IMR-90 (cell line): ENCODE results near the gene BRME1. TPM values are rescaled to one million over a fixed set of nuclear protein-coding genes. Genes with fewer than 3 reads are reported as not detected.

ENCODE experiments used
- ATAC-seq: fragments of 200-7000 bp; cut with Tn5 transposase; 2 replicates; pipeline ENCODE4 v1.9.1; 2020; ENCODE audit warnings: low read depth, mild to moderate bottlenecking, moderate library complexity
- BruUV-seq: library from RNA; stranded (reverse); fragments of 400-500 nt; replicated peaks from 2 replicates; lab custom pipeline; 2021; lab: Mats Ljungman, UMichigan
- CTCF ChIA-PET: fragments of 300-600 bp; formaldehyde crosslinking; extraction: SDS; loops from one replicate; lab custom pipeline; 2021; ENCODE audit warnings: antibody characterized with exemption; lab: Yijun Ruan, JAX
- POLR2A ChIA-PET: fragments of 300-600 bp; sonication (Branson Sonifier 250); formaldehyde crosslinking; loops from one replicate; lab custom pipeline; 2022; ENCODE audit warnings: antibody characterized with exemption; ENCODE audit not compliant: unreplicated experiment; lab: Charles Lee
- DNase-seq: peaks from one replicate; pipeline ENCODE4 v3.0.0; 2013
- H2AFZ ChIP-seq: replicated peaks from 2 replicates; pipeline ENCODE3; 2013; ENCODE audit warnings: low read length, mild to moderate bottlenecking; ENCODE audit not compliant: poor library complexity
- H2AK5ac ChIP-seq: 2 replicates; pipeline ENCODE4 v1.6.1; 2013; ENCODE audit warnings: low read depth, low read length, inconsistent platforms
- H2AK9ac ChIP-seq: replicated peaks from 2 replicates; pipeline ENCODE3; 2013; ENCODE audit warnings: mild to moderate bottlenecking, low read depth, low read length, moderate library complexity; ENCODE audit not compliant: poor library complexity
- H2BK120ac ChIP-seq: 2 replicates; pipeline ENCODE4 v1.6.1; 2013; ENCODE audit warnings: low read depth, low read length, inconsistent platforms
- H2BK15ac ChIP-seq: 3 replicates; pipeline ENCODE4 v1.6.1; 2013; ENCODE audit warnings: low read depth, low read length, inconsistent platforms
- H2BK20ac ChIP-seq: 2 replicates; pipeline ENCODE4 v1.6.1; 2013; ENCODE audit warnings: low read depth, mild to moderate bottlenecking, inconsistent platforms, low read length, moderate library complexity
- H2BK5ac ChIP-seq: 2 replicates; pipeline ENCODE4 v1.6.1; 2013; ENCODE audit warnings: mild to moderate bottlenecking, low read depth, low read length, inconsistent platforms; ENCODE audit not compliant: poor library complexity, severe bottlenecking
- H3K14ac ChIP-seq: replicated peaks from 2 replicates; pipeline ENCODE4 v1.6.1; 2013; ENCODE audit warnings: low read depth, low read length, inconsistent platforms
- H3K18ac ChIP-seq: 2 replicates; pipeline ENCODE4 v1.6.1; 2013; ENCODE audit warnings: low read depth, low read length, control low read depth
- H3K23ac ChIP-seq: 2 replicates; pipeline ENCODE4 v1.6.1; 2013; ENCODE audit warnings: low read depth, low read length, inconsistent platforms
- H3K27ac ChIP-seq: 2 replicates; pipeline ENCODE4 v1.5.1; 2013; ENCODE audit warnings: mild to moderate bottlenecking, control low read depth, low read length; ENCODE audit not compliant: insufficient read depth
- H3K27me3 ChIP-seq: 2 replicates; pipeline ENCODE4 v1.6.1; 2013; ENCODE audit warnings: low read length; ENCODE audit not compliant: control insufficient read depth, insufficient read depth
- H3K36me3 ChIP-seq: 2 replicates; pipeline ENCODE4 v1.6.1; 2013; ENCODE audit warnings: low read length, mixed read lengths; ENCODE audit not compliant: control insufficient read depth, insufficient read depth
- H3K4ac ChIP-seq: 2 replicates; pipeline ENCODE4 v1.6.1; 2013; ENCODE audit warnings: low read depth, low read length, inconsistent platforms
- H3K4me1 ChIP-seq: 2 replicates; pipeline ENCODE4 v1.6.1; 2013; ENCODE audit warnings: low read length, mixed read lengths; ENCODE audit not compliant: control insufficient read depth, insufficient read depth
- H3K4me2 ChIP-seq: 2 replicates; pipeline ENCODE4 v1.6.1; 2013; ENCODE audit warnings: low read depth, mild to moderate bottlenecking, control low read depth, low read length, moderate library complexity
- H3K4me3 ChIP-seq: 2 replicates; pipeline ENCODE4 v1.5.1; 2013; ENCODE audit warnings: low read depth, mild to moderate bottlenecking, control low read depth, low read length, moderate library complexity; ENCODE audit not compliant: insufficient read depth
- H3K56ac ChIP-seq: 2 replicates; pipeline ENCODE4 v1.6.1; 2013; ENCODE audit warnings: low read length, inconsistent platforms; ENCODE audit not compliant: insufficient read depth; ENCODE audit errors: extremely low read depth
- H3K79me1 ChIP-seq, 2 experiments: 2 replicates each; pipeline ENCODE4 v1.6.1; 2013; ENCODE audit warnings: low read length in 2 of 2, inconsistent platforms in 1 of 2, low read depth in 1 of 2
- H3K9ac ChIP-seq: 2 replicates; pipeline ENCODE4 v1.6.1; 2013; ENCODE audit warnings: low read depth, low read length, control low read depth
- H3K9me1 ChIP-seq: 2 replicates; pipeline ENCODE4 v1.6.1; 2013; ENCODE audit warnings: low read length, inconsistent platforms; ENCODE audit not compliant: insufficient read depth
- H3K9me3 ChIP-seq: 2 replicates; pipeline ENCODE4 v1.6.1; 2013; ENCODE audit warnings: low read length; ENCODE audit not compliant: control insufficient read depth, insufficient read depth
- H4K20me1 ChIP-seq: 2 replicates; pipeline ENCODE4 v1.6.1; 2013; ENCODE audit warnings: low read length, inconsistent platforms; ENCODE audit not compliant: insufficient read depth
- H4K5ac ChIP-seq: 2 replicates; pipeline ENCODE4 v1.6.1; 2013; ENCODE audit warnings: mild to moderate bottlenecking, low read depth, low read length, control low read depth
- H4K8ac ChIP-seq, 2 experiments: 2 replicates each; pipeline ENCODE4 v1.6.1; 2013; ENCODE audit warnings: low read depth in 2 of 2, low read length in 2 of 2, control low read depth in 1 of 2, inconsistent platforms in 1 of 2
- H4K91ac ChIP-seq: 2 replicates; pipeline ENCODE4 v1.6.1; 2013; ENCODE audit warnings: low read depth, low read length, inconsistent platforms; ENCODE audit not compliant: insufficient read depth
- BHLHE40 ChIP-seq: fragments of 150-350 bp; IDR thresholded peaks from 2 replicates; pipeline ENCODE4 v1.6.1; 2016; ENCODE audit warnings: mild to moderate bottlenecking, low read depth, low read length
- CEBPB ChIP-seq: IDR thresholded peaks from 2 replicates; pipeline ENCODE4 v1.6.1; 2012; ENCODE audit warnings: low read depth, low read length, improper control_type of control experiment
- CHD1 ChIP-seq: IDR thresholded peaks from 2 replicates; pipeline ENCODE4 v1.6.1; 2012; ENCODE audit warnings: low read depth, low read length, improper control_type of control experiment
- MAFK ChIP-seq: IDR thresholded peaks from 2 replicates; pipeline ENCODE4 v1.6.1; 2012; ENCODE audit warnings: low read depth, low read length, improper control_type of control experiment
- MAZ ChIP-seq: IDR thresholded peaks from 2 replicates; pipeline ENCODE4 v1.6.1; 2012; ENCODE audit warnings: low read depth, mild to moderate bottlenecking, low read length, improper control_type of control experiment, moderate library complexity, borderline replicate concordance
- MXI1 ChIP-seq: IDR thresholded peaks from 2 replicates; pipeline ENCODE4 v1.6.1; 2012; ENCODE audit warnings: low read depth, mild to moderate bottlenecking, low read length, moderate library complexity, borderline replicate concordance
- POLR2A ChIP-seq: IDR thresholded peaks from 2 replicates; pipeline ENCODE4 v1.6.1; 2012; ENCODE audit warnings: mild to moderate bottlenecking, low read depth, low read length
- RAD21 ChIP-seq: IDR thresholded peaks from 2 replicates; pipeline ENCODE4 v1.6.1; 2012; ENCODE audit warnings: low read length, improper control_type of control experiment
- RFX5 ChIP-seq: IDR thresholded peaks from 2 replicates; pipeline ENCODE4 v1.8.0; 2012; ENCODE audit warnings: low read depth, mild to moderate bottlenecking, low read length, moderate library complexity
- SMC3 ChIP-seq: fragments of 150-350 bp; IDR thresholded peaks from 2 replicates; pipeline ENCODE4 v1.6.1; 2016; ENCODE audit warnings: low read depth, mild to moderate bottlenecking, antibody characterized with exemption, low read length, moderate library complexity
- WGBS, 2 experiments: methylation state at CpG; one replicate each; pipeline versions ENCODE4 v1.1.5 to v1.1.7; 2013; ENCODE audit warnings: missing lambda C conversion rate in 2 of 2; ENCODE audit not compliant: insufficient read length in 1 of 2; ENCODE audit errors: extremely low coverage in 2 of 2; 5-methylcytosine and 5-hydroxymethylcytosine counted together
- dilution Hi-C: fragments of 300-500 bp; cut with HindIII; formaldehyde crosslinking; loops from one replicate; pipeline ENCODE4 v1.14.3; 2018; ENCODE audit warnings: low sequenced_read_pairs; ENCODE audit not compliant: unreplicated experiment
- in situ Hi-C: fragments of 300-500 bp; cut with MboI; formaldehyde crosslinking; loops from 3 replicates; pipeline ENCODE4 v1.14.3; 2019; ENCODE audit warnings: low sequenced_read_pairs, inconsistent platforms, mixed read lengths
- intact Hi-C: fragments of 100-400 bp; cut with micrococcal nuclease; formaldehyde crosslinking; loops from 2 replicates; pipeline ENCODE4 v1.10.0; 2022
- polyA plus RNA-seq, 3 experiments: library from polyadenylated mRNA; depleted of rRNA; stranded (reverse); fragments of >200 nt; gene quantifications; 2 replicates each; pipeline ENCODE4 v1.2.3, GENCODE V29; 2012; ENCODE audit warnings: low replicate concordance in 1 of 3
- total RNA-seq: library from RNA; depleted of rRNA; stranded (reverse); fragments of >200 nt; gene quantifications from 2 replicates; pipeline ENCODE4 v1.2.3, GENCODE V29; 2012
- TF ChIP-seq, protein P1 (sequence below): fragments of 150-350 bp; IDR thresholded peaks from 2 replicates; pipeline ENCODE4 v1.6.1; 2016; ENCODE audit warnings: low read depth, mild to moderate bottlenecking, low read length, moderate library complexity, borderline replicate concordance
- TF ChIP-seq, protein P2 (sequence below): conservative IDR thresholded peaks from 2 replicates; pipeline ENCODE4 v1.5.1; 2012; ENCODE audit warnings: mild to moderate bottlenecking, low read depth, low read length, improper control_type of control experiment

Gene BRME1
- total and polyA plus RNA-seq, 2 of the 4 experiments (the other 2 are of a cell fraction) = 0.18 to 0.38 TPM

- no peak for TF ChIP-seq CHD1
- no peak for TF ChIP-seq MAZ
- TF ChIP-seq MXI1 = no peak
- no peak for TF ChIP-seq BHLHE40
Measured at GRCh38 chr19:13841962-13842290, 64.0 kb downstream of the BRME1 start (continued).

DNA sequence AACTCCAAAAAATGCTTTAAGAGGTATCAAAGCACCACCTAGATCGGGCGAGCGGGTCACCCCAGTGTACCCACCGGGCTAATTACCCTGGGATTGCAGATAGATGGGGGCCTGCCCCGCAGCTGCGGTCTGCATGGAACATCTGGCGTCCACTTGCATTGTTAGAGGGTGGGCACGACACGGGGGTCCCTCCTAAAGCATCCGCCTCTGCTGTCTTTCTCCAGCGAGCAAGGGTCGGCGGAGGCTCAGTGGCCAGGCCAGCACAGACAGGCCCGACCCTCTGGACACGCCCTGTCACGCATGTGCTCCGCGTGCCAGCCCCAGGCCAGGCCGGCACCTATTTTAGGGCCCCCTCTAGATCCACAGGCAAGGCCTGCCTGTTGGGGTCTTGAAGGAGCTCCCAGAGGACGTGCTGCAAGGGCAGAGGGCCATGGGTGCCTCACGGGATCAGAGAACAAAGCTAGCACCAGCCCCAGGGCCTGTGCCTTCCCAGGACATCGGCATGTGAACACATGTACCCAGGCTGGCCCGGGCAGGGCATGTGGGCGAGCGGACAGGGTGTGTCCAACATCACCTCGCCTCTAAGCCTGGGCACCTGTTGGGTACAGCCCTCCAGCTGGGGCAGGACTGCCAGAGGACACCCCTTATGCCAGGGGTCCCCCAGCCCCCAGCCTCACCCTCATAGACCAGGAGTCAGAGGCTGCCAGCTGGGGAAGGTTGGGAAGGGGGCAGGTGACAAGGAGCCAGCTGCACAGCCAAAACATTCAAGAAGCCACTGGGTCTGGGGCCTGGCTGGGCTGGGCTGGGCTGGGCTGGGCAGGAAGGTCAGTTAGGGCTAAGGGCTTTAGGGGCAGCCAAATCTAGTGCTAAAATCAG is 64.6 kb downstream of the BRME1 start:
- H4K8ac ChIP-seq = peak overlapping the region; percentile 33 to 34; a peak in 3 of 4 replicates
- TF ChIP-seq MXI1 (no peak; the same call in 1 of the 2 replicates), RAD21 (no peak), POLR2A (peak; percentile 19), RFX5 (no peak), SMC3 (no peak), CHD1 (peak; percentile 42), MAFK (no peak), MAZ (0 out of 2 replicates have a peak, but pooled peaks have one; percentile 21), CEBPB (no peak)
- TF ChIP-seq, protein P1, sequence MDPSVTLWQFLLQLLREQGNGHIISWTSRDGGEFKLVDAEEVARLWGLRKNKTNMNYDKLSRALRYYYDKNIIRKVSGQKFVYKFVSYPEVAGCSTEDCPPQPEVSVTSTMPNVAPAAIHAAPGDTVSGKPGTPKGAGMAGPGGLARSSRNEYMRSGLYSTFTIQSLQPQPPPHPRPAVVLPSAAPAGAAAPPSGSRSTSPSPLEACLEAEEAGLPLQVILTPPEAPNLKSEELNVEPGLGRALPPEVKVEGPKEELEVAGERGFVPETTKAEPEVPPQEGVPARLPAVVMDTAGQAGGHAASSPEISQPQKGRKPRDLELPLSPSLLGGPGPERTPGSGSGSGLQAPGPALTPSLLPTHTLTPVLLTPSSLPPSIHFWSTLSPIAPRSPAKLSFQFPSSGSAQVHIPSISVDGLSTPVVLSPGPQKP = no peak
- TF ChIP-seq, protein P2, sequence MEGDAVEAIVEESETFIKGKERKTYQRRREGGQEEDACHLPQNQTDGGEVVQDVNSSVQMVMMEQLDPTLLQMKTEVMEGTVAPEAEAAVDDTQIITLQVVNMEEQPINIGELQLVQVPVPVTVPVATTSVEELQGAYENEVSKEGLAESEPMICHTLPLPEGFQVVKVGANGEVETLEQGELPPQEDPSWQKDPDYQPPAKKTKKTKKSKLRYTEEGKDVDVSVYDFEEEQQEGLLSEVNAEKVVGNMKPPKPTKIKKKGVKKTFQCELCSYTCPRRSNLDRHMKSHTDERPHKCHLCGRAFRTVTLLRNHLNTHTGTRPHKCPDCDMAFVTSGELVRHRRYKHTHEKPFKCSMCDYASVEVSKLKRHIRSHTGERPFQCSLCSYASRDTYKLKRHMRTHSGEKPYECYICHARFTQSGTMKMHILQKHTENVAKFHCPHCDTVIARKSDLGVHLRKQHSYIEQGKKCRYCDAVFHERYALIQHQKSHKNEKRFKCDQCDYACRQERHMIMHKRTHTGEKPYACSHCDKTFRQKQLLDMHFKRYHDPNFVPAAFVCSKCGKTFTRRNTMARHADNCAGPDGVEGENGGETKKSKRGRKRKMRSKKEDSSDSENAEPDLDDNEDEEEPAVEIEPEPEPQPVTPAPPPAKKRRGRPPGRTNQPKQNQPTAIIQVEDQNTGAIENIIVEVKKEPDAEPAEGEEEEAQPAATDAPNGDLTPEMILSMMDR = no peak

More for the DNA sequence above, 64.6 kb downstream of the BRME1 start:
- H4K5ac ChIP-seq = peak overlapping the region; percentile 1; the same call in 1 of the 2 replicates
- peaks cover 12 to 38% of the 10 kb centered on the region in 2 experiments for H3K79me1 ChIP-seq
- peaks cover 16% of the 10 kb centered on the region for H3K36me3 ChIP-seq
- no TSS peak for BruUV-seq
- in situ Hi-C loops (loop anchor here (10.0 to 25.0 kb wide), 2 partner anchors 687 to 1054 kb away; partner anchors contain the start of genes HOOK2, IER2, JUNB and STX10), dilution Hi-C loops (no loop called here), intact Hi-C loops (no loop called here)
- peak overlapping the region; percentile 67 for H3K18ac ChIP-seq
- 16% methylated on average over 15 of the region's 26 CpGs; no CpG with 5 or more reads in 1 of the 2 experiments for WGBS, 2 experiments
- H2AK5ac ChIP-seq = peak overlapping the region; percentile 66
- H3K4me2 ChIP-seq = peak overlapping the region; percentile 95
- H3K9me1 ChIP-seq = 0 out of 2 replicates have a peak, but pooled peaks cover 3% of the 10 kb centered on the region
- H2BK5ac ChIP-seq = peak overlapping the region; percentile 88
- peaks cover 33% of the 10 kb centered on the region for H3K4me1 ChIP-seq
- DNase-seq = no peak
- no peak overlapping the region for H2BK20ac ChIP-seq
- no peaks in the 10 kb centered on the region for H3K27me3 ChIP-seq
- peak overlapping the region; percentile 97 for H3K27ac ChIP-seq
- no peak overlapping the region for H2BK15ac ChIP-seq
- peak overlapping the region; percentile 98 for H3K9ac ChIP-seq
- ChIA-PET CTCF (interaction anchor here (0.8 kb wide), 1 partner anchor 21 kb away, joined by 3 read pairs; no protein-coding TSS in a partner anchor), POLR2A (interaction anchor here (0.6 kb wide), 4 partner anchors 11 to 111 kb away, joined by 3 to 10 read pairs (median 7); partner anchors contain the start of gene ZSWIM4)
- peak overlapping the region; percentile 73 for H4K91ac ChIP-seq
- peak overlapping the region; percentile 95 for H3K14ac ChIP-seq
- peak overlapping the region; percentile 95 for H3K4me3 ChIP-seq
- no peak for ATAC-seq
- peak overlapping the region; percentile 28 for H2AFZ ChIP-seq
- peak overlapping the region; percentile 95 for H3K23ac ChIP-seq
- peak overlapping the region; percentile 76 for H3K56ac ChIP-seq
- peak overlapping the region; percentile 69; the same call in 1 of the 2 replicates for H2BK120ac ChIP-seq
- peak overlapping the region; percentile 96 for H3K4ac ChIP-seq
- H4K20me1 ChIP-seq = peaks cover 61% of the 10 kb centered on the region
- no peaks in the 10 kb centered on the region for H3K9me3 ChIP-seq
- H2AK9ac ChIP-seq = peak overlapping the region; percentile 80
